Activated CD4-positive, alpha-beta T cell treated with anti-CD3 and anti-CD28 coated beads, Interleukin-2, amount 50 U/mL, for 48 hours (primary cell): ENCODE measurements around the gene MAPK8IP3.

ENCODE experiments used
- DNase-seq, 2 experiments: peaks; one replicate each; pipeline ENCODE4 v3.0.0-alpha.2; 2020

Gene MAPK8IP3

GRCh38 chr16:1816396-1817275 is 110.6 kb downstream of the MAPK8IP3 start:
- DNase-seq, result no peak

GRCh38 chr16:1817276-1817589 is 111.2 kb downstream of the MAPK8IP3 start:
- no peak for DNase-seq

- DNase-seq, result no peak
Observed at GRCh38 chr16:1817716-1818115, 111.7 kb downstream of the MAPK8IP3 start.

- no peak for DNase-seq
Observed at GRCh38 chr16:1818204-1818872, 112.3 kb downstream of the MAPK8IP3 start.

GRCh38 chr16:1818873-1819525 is 113.0 kb downstream of the MAPK8IP3 start:
- no peak for DNase-seq

GRCh38 chr16:1819611-1820010 is 113.6 kb downstream of the MAPK8IP3 start:
- no peak for DNase-seq
